Muscle of leg (tissue), 11 donors: ENCODE measurements around the gene SEL1L. TPM values are rescaled to one million over a fixed set of nuclear protein-coding genes. Genes with fewer than 3 reads are reported as not detected.
"Not testable (repeated sequence)": the region's sequence is repeated elsewhere in the genome, so short reads cannot be mapped to it uniquely, and the experiment has no call there.

Experiments
- DNase-seq: peaks from one replicate; pipeline ENCODE4 v3.0.0; 2013
- H3K27ac ChIP-seq: one replicate; pipeline ENCODE4 v1.5.1; 2013; ENCODE audit warnings: mild to moderate bottlenecking, low read length, control low read depth
- H3K27me3 ChIP-seq: one replicate; pipeline ENCODE4 v1.6.1; 2013; ENCODE audit warnings: low read length; ENCODE audit not compliant: control insufficient read depth, insufficient read depth
- H3K36me3 ChIP-seq: one replicate; pipeline ENCODE4 v1.6.1; 2013; ENCODE audit warnings: low read length; ENCODE audit not compliant: control insufficient read depth, insufficient read depth
- H3K4me1 ChIP-seq: one replicate; pipeline ENCODE4 v1.6.1; 2013; ENCODE audit warnings: low read length; ENCODE audit not compliant: control insufficient read depth, insufficient read depth
- H3K4me3 ChIP-seq: one replicate; pipeline ENCODE4 v1.5.1; 2013; ENCODE audit warnings: low read length, control low read depth
- H3K9me3 ChIP-seq: replicated peaks from 2 replicates; pipeline ENCODE4 v1.6.1; 2013; ENCODE audit warnings: low read depth, low read length; ENCODE audit not compliant: control insufficient read depth
- WGBS: methylation state at CpG from one replicate; pipeline ENCODE4 v1.1.5; 2013; ENCODE audit warnings: missing lambda C conversion rate; ENCODE audit not compliant: insufficient coverage; 5-methylcytosine and 5-hydroxymethylcytosine counted together
- polyA plus RNA-seq, 8 donors: library from polyadenylated mRNA; unstranded; fragments of 120-200 nt; gene quantifications; one replicate each; pipeline versions ENCODE4 v1.2.1 to v1.2.3, GENCODE V29; 2013; ENCODE audit warnings: inconsistent platforms in 1 of 8, low replicate concordance in 1 of 8; ENCODE audit not compliant: insufficient read length in 8 of 8, insufficient read depth in 1 of 8
- total RNA-seq: library from RNA; stranded (reverse); fragments of 120-200 nt; gene quantifications from one replicate; pipeline ENCODE4 v1.2.4, GENCODE V29; 2013

SEL1L gene
- total and polyA plus RNA-seq, 9 donors: 22.2 to 48.1 (median 36.1) TPM

GRCh38 chr14:81436296-81437138 is 97.1 kb downstream of the SEL1L start:
- Histone ChIP-seq H3K27me3 (peaks cover 25% of the 10 kb centered on the region), H3K27ac (peak overlapping the region; percentile 67), H3K4me3 (peak overlapping the region; percentile 74), H3K36me3 (no peaks in the 10 kb centered on the region), H3K4me1 (peaks cover 31% of the 10 kb centered on the region), H3K9me3 (no peaks in the 10 kb centered on the region)
- peak; percentile 94 for DNase-seq
- WGBS: under 1% methylated on average over 74 of the region's 79 CpGs

- peak overlapping the region; percentile 74 for H3K4me3 ChIP-seq
- WGBS: 0% methylated on average over 52 of the region's 73 CpGs
- no peaks in the 10 kb centered on the region for H3K36me3 ChIP-seq
- peaks cover 25% of the 10 kb centered on the region for H3K27me3 ChIP-seq
- peak; percentile 81 for DNase-seq
- H3K4me1 ChIP-seq: peaks cover 38% of the 10 kb centered on the region
- H3K9me3 ChIP-seq: no peaks in the 10 kb centered on the region
- H3K27ac ChIP-seq: peak overlapping the region; percentile 79
These were observed 98.0 kb downstream of the SEL1L start for GRCh38 chr14:81435391-81436295.

GRCh38 chr14:81435048-81435390 is 98.6 kb downstream of the SEL1L start:
- Histone ChIP-seq H3K4me1 (peaks cover 40% of the 10 kb centered on the region), H3K4me3 (peak overlapping the region; percentile 74), H3K27ac (no peak overlapping the region), H3K27me3 (peaks cover 25% of the 10 kb centered on the region), H3K9me3 (no peaks in the 10 kb centered on the region), H3K36me3 (no peaks in the 10 kb centered on the region)
- WGBS: 40% methylated on average over 2 of the region's 6 CpGs
- no peak for DNase-seq

- no peak overlapping the region for H3K4me3 ChIP-seq
- no peak overlapping the region for H3K27ac ChIP-seq
- H3K27me3 ChIP-seq: peaks cover 23% of the 10 kb centered on the region
- DNase-seq: no peak
- H3K36me3 ChIP-seq: no peaks in the 10 kb centered on the region
- WGBS: 83% methylated on average over 1 of the region's 4 CpGs
- H3K9me3 ChIP-seq: no peaks in the 10 kb centered on the region
- peaks cover 42% of the 10 kb centered on the region for H3K4me1 ChIP-seq
These were observed 99.4 kb downstream of the SEL1L start for GRCh38 chr14:81434230-81434629.

- no peak for DNase-seq
- no peaks in the 10 kb centered on the region for H3K36me3 ChIP-seq
- H3K27me3 ChIP-seq: peaks cover 23% of the 10 kb centered on the region
- peaks cover 44% of the 10 kb centered on the region for H3K4me1 ChIP-seq
- H3K9me3 ChIP-seq: no peaks in the 10 kb centered on the region
- no peak overlapping the region for H3K4me3 ChIP-seq
- H3K27ac ChIP-seq: no peak overlapping the region
- WGBS: 83% methylated on average over 1 of the region's 2 CpGs
These were observed 100.3 kb downstream of the SEL1L start for GRCh38 chr14:81433378-81433777.

- DNase-seq: peak; percentile 84
- H3K27ac ChIP-seq: no peak overlapping the region
These were observed 101.4 kb downstream of the SEL1L start for GRCh38 chr14:81432219-81432661.

GRCh38 chr14:81430235-81430634 is 103.4 kb downstream of the SEL1L start:
- 50% methylated on average over 2 of the region's 5 CpGs for WGBS
- no peaks in the 10 kb centered on the region for H3K9me3 ChIP-seq
- no peak overlapping the region for H3K27ac ChIP-seq
- H3K36me3 ChIP-seq: peaks cover 9% of the 10 kb centered on the region
- H3K4me3 ChIP-seq: no peak overlapping the region
- DNase-seq: no peak
- H3K4me1 ChIP-seq: peaks cover 50% of the 10 kb centered on the region
- peaks cover 7% of the 10 kb centered on the region for H3K27me3 ChIP-seq

More at GRCh38 chr14:81432219-81432661, 101.4 kb downstream of the SEL1L start:
- Histone ChIP-seq H3K9me3 (no peaks in the 10 kb centered on the region), H3K27me3 (peaks cover 19% of the 10 kb centered on the region), H3K36me3 (no peaks in the 10 kb centered on the region), H3K4me1 (peaks cover 51% of the 10 kb centered on the region), H3K4me3 (no peak overlapping the region)
- WGBS: 33% methylated on average over 1 of the region's 3 CpGs

GRCh38 chr14:81429749-81430148 is 103.9 kb downstream of the SEL1L start:
- not testable (repeated sequence) for H3K27me3 ChIP-seq, H3K27ac ChIP-seq, H3K4me3 ChIP-seq, DNase-seq, H3K36me3 ChIP-seq, H3K9me3 ChIP-seq
- H3K4me1 ChIP-seq: peaks cover 47% of the 10 kb centered on the region
- 95% methylated on average over 7 of the region's 11 CpGs for WGBS

- Histone ChIP-seq H3K9me3 (no peaks in the 10 kb centered on the region), H3K27me3 (peaks cover 4% of the 10 kb centered on the region), H3K4me3 (no peak overlapping the region), H3K36me3 (peaks cover 9% of the 10 kb centered on the region), H3K27ac (no peak overlapping the region), H3K4me1 (peaks cover 42% of the 10 kb centered on the region)
- no peak for DNase-seq
- no CpG with 5 or more reads among the region's 1 CpG for WGBS
These were observed 104.6 kb downstream of the SEL1L start for GRCh38 chr14:81429028-81429427.
